HFF-Myc (cell line): ENCODE data around the gene C10orf95.

ENCODE experiments used
- DNase-seq: peaks from one replicate; pipeline ENCODE4 v3.0.0-alpha.2; 2011; ENCODE audit warnings: low read depth; ENCODE audit errors: extremely low read depth
- H3K4me3 ChIP-seq: replicated peaks from 2 replicates; pipeline ENCODE4 v1.5.1; 2011; ENCODE audit warnings: low read depth, mild to moderate bottlenecking, control low read depth, low read length
- TF ChIP-seq, protein P1 (sequence below): IDR thresholded peaks from 2 replicates; pipeline ENCODE4 v1.5.1; 2012; ENCODE audit warnings: mild to moderate bottlenecking, low read depth, low read length, control low read depth; ENCODE audit errors: missing control alignments

The C10orf95 gene

DNA sequence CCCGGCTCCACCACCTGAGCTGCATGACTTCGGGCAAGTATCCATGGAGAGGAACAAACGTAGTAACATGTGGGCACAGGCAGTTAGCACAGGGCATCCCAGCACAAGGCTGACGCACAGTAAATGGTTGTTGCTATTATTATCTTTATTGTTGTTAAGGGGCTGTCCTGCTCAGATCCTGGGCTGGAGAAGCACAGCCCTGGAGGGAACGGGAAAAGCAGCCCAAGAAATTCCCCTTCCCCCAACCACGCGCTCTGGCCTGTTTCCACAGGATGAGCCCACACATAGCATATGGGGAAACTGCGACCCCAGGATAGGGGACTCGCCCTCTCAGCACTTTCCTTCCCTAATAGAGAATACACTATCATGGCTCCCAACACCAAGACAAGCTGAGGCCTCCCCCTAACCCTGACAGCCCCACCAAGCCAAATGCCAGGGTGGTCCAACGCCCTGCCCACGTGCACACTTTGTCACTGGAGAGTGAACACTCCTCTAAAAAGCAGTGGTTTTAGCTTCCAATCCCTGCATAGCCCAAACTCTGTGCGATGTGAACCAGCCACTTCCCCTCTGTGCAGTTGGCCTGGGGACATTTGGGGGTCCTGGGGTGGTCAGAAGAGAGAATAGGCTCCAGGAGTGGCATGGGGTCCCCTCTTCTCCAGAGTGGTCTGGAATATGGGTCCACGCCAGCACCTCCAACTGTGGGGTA lies 43.8 kb downstream of the C10orf95 start:
- no peak overlapping the region for H3K4me3 ChIP-seq
- DNase-seq: no peak
- TF ChIP-seq, protein P1, sequence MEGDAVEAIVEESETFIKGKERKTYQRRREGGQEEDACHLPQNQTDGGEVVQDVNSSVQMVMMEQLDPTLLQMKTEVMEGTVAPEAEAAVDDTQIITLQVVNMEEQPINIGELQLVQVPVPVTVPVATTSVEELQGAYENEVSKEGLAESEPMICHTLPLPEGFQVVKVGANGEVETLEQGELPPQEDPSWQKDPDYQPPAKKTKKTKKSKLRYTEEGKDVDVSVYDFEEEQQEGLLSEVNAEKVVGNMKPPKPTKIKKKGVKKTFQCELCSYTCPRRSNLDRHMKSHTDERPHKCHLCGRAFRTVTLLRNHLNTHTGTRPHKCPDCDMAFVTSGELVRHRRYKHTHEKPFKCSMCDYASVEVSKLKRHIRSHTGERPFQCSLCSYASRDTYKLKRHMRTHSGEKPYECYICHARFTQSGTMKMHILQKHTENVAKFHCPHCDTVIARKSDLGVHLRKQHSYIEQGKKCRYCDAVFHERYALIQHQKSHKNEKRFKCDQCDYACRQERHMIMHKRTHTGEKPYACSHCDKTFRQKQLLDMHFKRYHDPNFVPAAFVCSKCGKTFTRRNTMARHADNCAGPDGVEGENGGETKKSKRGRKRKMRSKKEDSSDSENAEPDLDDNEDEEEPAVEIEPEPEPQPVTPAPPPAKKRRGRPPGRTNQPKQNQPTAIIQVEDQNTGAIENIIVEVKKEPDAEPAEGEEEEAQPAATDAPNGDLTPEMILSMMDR: no peak

DNA sequence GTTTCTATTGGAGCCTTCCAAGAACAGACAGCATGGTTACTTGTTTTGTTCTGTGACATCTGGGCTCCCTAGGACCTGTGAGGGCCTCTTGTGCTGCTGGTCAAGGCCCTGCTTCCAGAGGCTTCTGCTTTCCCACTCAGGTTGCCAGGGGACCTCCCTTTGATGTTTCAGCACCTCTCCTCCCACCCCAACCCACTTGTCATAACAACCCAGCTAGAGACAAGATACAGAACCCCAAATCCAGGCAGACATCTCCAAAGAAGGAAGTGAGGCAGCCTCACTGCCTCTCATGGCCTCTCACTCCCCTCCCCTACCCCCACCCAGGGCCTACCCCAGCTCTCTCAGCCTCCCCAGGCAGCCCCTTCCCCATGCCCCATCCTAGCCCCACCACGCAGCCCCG lies 44.5 kb downstream of the C10orf95 start:
- no peak for DNase-seq
- no peak overlapping the region for H3K4me3 ChIP-seq
- TF ChIP-seq, protein P1: no peak

DNA sequence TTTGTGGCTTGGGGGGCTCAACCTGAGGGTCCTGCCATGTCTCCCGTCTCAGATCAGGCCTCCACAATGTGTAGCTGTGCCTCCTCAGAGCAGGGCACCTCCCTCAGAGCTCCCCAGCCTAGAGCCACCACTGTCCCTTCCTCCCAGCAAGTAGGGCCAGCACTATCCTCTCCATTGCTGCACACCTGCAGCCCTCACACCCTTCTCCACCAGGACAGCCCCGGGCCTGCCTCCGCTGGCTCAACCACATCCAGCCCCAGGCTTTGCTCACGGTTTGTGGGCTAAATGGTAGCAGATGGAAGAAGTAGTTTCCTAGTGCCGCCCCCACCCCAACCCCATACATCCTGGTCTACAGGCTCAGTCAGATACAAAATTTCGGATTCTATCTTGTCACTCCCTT lies 45.7 kb downstream of the C10orf95 start:
- DNase-seq: no peak
- TF ChIP-seq, protein P1: no peak
- no peak overlapping the region for H3K4me3 ChIP-seq

DNA sequence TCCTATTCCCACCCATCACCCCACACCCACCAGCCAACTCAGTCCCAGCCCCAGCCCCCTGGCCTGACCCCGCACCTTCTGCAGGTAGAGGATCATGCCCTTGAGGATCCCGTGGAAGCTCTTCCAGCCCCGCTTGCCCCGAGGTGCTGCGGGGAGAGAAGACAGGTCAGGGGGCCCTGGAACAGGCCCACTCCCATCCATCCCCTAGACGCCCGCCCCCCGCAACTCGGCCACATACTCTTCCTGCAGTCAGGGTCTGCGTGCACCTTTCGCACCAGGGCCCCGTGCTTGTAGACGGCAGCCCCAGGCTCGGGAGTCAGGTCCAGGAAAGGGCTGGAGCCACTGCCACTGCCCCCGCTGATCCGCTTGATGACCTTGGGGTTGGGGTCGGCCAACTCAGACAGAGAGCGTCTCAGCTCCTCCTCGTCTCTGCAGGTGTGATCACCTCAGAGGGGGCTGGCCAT lies 46.2 kb downstream of the C10orf95 start:
- no peak overlapping the region for H3K4me3 ChIP-seq
- no peak for DNase-seq
- TF ChIP-seq, protein P1: no peak

DNA sequence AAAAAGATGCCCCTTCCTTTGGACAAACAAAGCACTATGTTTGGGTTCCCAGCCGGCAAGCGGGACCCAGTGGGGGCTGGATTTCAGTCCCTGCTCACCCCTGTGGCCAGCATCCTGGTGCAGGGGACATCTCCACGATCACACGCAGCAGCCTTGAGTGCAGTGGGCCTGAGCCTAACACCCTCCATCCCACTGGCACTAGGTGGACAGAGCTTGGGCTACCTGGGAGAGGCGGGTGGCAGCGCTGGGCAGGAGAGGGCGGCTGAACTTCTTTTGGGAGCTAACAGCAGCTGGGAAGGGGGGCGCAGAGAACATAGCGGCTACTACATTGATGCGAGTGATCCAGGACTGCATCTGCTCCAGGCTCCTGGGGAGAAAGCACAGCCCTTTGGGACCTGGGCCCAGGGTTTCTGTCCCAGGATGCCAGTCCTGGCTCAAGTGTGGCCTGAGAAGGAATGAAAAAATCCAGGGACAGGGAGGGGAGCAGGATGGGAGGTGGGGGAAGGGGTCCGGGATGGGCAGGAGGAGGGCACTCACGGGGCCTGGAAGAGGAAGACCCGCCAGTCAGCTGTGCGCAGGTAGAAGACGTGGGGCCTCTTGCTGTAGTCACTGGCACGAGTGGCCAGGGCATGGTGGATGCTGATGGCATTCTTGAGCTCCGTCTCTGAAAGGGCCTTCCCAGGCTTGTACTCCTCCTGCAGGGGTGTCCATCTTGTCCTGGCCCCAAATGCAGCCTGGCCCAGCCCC lies 46.8 kb downstream of the C10orf95 start:
- DNase-seq: no peak
- TF ChIP-seq, protein P1: no peak
- H3K4me3 ChIP-seq: no peak overlapping the region

DNA sequence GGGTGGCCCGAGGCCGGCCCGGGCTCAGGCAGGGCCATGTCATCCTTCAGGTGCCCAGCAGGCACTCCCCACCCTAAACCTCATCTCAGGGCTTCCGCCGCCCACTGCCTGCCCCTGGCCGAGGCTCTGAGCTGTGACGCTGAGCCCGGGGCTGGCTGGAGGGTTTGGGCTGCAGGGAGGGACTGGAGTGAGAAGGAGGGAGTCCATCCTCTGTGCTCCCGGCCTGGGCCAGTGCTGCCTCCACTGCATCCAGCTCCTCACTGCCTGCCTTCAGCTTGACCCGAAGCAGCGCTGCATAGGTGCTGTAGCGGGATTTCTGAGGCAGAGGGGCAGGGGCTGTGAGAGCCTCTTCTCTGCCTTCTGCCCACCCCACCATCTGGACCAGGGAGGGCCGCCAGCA lies 48.2 kb downstream of the C10orf95 start:
- DNase-seq: no peak
- TF ChIP-seq, protein P1: no peak
- H3K4me3 ChIP-seq: no peak overlapping the region
